ENCODE measurements around the gene PPP1R36.
"Not testable (repeated sequence)": the region's sequence is repeated elsewhere in the genome, so short reads cannot be mapped to it uniquely, and the experiment has no call there.

The PPP1R36 gene

DNA sequence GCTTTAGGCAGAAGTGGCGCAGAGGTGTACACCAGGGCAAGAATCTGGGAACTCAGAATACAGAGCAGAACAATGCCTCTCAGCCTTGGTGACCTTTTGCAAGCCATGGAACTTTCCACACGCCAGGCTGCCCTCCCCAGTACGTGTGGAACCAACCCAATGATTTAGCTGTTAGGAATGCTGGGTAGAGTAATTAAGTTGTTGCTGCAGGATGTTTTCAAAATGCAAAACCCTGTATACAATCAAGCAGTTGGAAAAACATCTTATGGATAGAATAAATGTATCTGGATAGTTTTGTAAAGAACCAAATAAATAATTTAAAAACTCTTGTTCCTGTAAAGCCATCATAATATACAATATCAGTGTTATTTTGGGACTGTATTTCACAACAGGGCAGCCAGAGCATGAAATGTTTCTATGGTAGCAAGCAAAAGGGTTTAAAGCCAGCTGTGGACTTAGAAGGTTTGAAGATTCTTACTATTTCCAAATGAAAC is 19.4 kb downstream of the PPP1R36 start:
- H3K4me1 Mint-ChIP-seq, result no peaks in the 10 kb centered on the region
- no peak overlapping the region for H3K4me3 Mint-ChIP-seq
- no peak for ATAC-seq (ENCODE audit: low read depth)
- no peaks in the 10 kb centered on the region for H3K9me3 Mint-ChIP-seq
- no peaks in the 10 kb centered on the region for H3K36me3 Mint-ChIP-seq
- no peak overlapping the region for H3K27ac Mint-ChIP-seq
- DNase-seq (ENCODE audit: low spot score in 2 of 2), result no peak
- peaks cover 4% of the 10 kb centered on the region for H3K27me3 Mint-ChIP-seq

- H3K4me3 Mint-ChIP-seq; H3K4me1 Mint-ChIP-seq; DNase-seq (ENCODE audit: low spot score in 2 of 2); H3K36me3 Mint-ChIP-seq; ATAC-seq (ENCODE audit: low read depth); H3K27ac Mint-ChIP-seq; H3K9me3 Mint-ChIP-seq; H3K27me3 Mint-ChIP-seq: not testable (repeated sequence)
These were observed 19.9 kb downstream of the PPP1R36 start for GRCh38 chr14:64569646-64570045.

DNA sequence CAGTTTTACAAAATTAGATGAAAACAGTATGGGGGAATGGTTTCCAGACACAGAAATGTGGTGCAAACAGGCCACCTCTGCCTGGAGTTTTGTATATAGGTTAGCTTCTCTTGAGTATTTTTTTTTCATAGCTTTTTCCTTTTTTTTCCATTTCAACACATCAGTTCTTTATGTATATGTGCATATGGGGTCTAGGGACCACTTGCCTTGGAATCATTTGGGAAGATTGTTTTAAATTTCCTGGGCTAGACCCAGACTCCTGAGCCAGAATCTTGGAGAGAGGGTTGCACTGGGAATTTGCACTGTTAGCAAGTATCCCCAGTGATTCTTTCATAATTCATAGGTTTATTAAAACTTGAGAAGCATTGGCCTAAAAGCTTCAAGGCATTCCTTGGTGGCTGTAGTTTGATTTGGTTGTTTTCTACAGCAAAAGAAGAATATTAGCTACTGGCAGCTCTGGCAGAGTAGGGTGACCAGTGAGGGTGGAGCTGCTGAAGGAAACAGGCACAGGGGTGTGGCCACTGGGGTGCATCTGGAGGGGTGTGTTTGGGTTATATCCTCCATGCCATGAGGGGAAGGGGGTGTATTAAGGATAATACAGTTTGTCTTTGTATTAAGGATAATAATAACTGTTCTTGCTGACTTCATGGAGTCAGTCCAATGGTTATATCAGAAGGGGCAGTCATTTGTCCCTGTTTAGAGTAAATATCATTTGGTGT is 22.8 kb downstream of the PPP1R36 start:
- Mint-ChIP-seq H3K4me1 (no peaks in the 10 kb centered on the region), H3K27ac (no peak overlapping the region), H3K9me3 (no peaks in the 10 kb centered on the region), H3K36me3 (no peaks in the 10 kb centered on the region), H3K4me3 (no peak overlapping the region), H3K27me3 (peaks cover 2% of the 10 kb centered on the region)
- no peak for ATAC-seq (ENCODE audit: low read depth)
- no peak for DNase-seq (ENCODE audit: low spot score in 2 of 2)

DNA sequence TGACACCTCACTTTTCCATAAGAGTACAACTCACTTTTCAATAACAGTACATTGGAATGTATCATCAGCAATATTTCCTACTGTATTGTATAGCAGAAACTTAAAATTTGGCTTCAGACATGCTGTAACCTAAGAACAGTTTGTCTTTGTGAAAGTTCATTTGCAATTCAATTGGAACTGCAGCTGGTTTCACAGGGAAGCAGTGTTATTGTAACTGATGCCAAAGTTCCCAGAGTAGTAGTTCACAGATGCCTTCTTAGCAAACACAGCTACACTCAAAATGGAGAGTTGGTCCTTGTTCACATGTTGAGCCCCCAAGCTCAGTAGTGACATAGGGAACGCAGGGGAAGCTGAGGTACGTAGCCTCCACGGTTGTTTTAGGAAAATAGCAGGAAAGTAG is 23.3 kb downstream of the PPP1R36 start:
- Mint-ChIP-seq H3K36me3 (no peaks in the 10 kb centered on the region), H3K4me1 (no peaks in the 10 kb centered on the region), H3K27ac (no peak overlapping the region), H3K27me3 (peaks cover 2% of the 10 kb centered on the region), H3K9me3 (no peaks in the 10 kb centered on the region), H3K4me3 (no peak overlapping the region)
- DNase-seq (ENCODE audit: low spot score in 2 of 2) (no peak), ATAC-seq (ENCODE audit: low read depth) (no peak)

GRCh38 chr14:64574371-64575107 is 24.8 kb downstream of the PPP1R36 start:
- Mint-ChIP-seq H3K27ac (no peak overlapping the region), H3K36me3 (no peaks in the 10 kb centered on the region), H3K27me3 (peaks cover 2% of the 10 kb centered on the region), H3K9me3 (no peaks in the 10 kb centered on the region), H3K4me3 (no peak overlapping the region), H3K4me1 (no peaks in the 10 kb centered on the region)
- no peak for DNase-seq (ENCODE audit: low spot score in 2 of 2)
- ATAC-seq (ENCODE audit: low read depth), result no peak

GRCh38 chr14:64577211-64577610 is 27.4 kb downstream of the PPP1R36 start:
- no peak overlapping the region for H3K27ac Mint-ChIP-seq
- no peaks in the 10 kb centered on the region for H3K27me3 Mint-ChIP-seq
- H3K4me1 Mint-ChIP-seq, result no peaks in the 10 kb centered on the region
- H3K36me3 Mint-ChIP-seq, result no peaks in the 10 kb centered on the region
- H3K9me3 Mint-ChIP-seq, result no peaks in the 10 kb centered on the region
- H3K4me3 Mint-ChIP-seq, result no peak overlapping the region
- DNase-seq (ENCODE audit: low spot score in 2 of 2), result no peak
- ATAC-seq (ENCODE audit: low read depth), result no peak

DNA sequence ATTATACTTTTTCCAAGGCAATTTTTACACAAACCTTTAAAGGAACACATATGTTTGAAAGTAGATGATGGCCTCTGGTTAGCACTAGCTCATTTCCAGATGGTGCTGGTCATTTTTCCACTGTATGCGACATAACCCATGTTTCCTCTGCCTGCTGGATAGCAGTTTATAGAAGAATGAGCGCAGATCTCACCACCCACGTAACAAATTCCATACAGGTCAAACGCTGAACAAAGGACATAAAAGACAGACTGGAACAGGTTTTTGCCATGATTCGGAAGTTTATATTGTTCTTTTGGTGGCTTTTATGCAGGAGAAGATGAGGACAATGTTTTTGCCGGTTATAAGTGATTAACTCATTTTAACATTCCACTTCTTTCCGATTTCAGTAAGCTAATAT is 30.7 kb downstream of the PPP1R36 start:
- Mint-ChIP-seq H3K36me3 (no peaks in the 10 kb centered on the region), H3K27me3 (no peaks in the 10 kb centered on the region), H3K27ac (no peak overlapping the region), H3K9me3 (no peaks in the 10 kb centered on the region), H3K4me1 (no peaks in the 10 kb centered on the region), H3K4me3 (no peak overlapping the region)
- no peak for ATAC-seq (ENCODE audit: low read depth)
- no peak for DNase-seq (ENCODE audit: low spot score in 2 of 2)

- Mint-ChIP-seq H3K4me3 (no peak overlapping the region), H3K36me3 (no peaks in the 10 kb centered on the region), H3K4me1 (no peaks in the 10 kb centered on the region), H3K27ac (no peak overlapping the region), H3K27me3 (no peaks in the 10 kb centered on the region), H3K9me3 (no peaks in the 10 kb centered on the region)
- no peak for ATAC-seq (ENCODE audit: low read depth)
- DNase-seq (ENCODE audit: low spot score in 2 of 2), result no peak
These were observed 31.6 kb downstream of the PPP1R36 start for GRCh38 chr14:64581363-64581762.

GRCh38 chr14:64581817-64582216 is 32.1 kb downstream of the PPP1R36 start:
- Mint-ChIP-seq H3K27me3 (no peaks in the 10 kb centered on the region), H3K4me1 (no peaks in the 10 kb centered on the region), H3K27ac (no peak overlapping the region), H3K36me3 (no peaks in the 10 kb centered on the region), H3K4me3 (no peak overlapping the region), H3K9me3 (no peaks in the 10 kb centered on the region)
- DNase-seq (ENCODE audit: low spot score in 2 of 2), result no peak
- ATAC-seq (ENCODE audit: low read depth), result no peak

DNA sequence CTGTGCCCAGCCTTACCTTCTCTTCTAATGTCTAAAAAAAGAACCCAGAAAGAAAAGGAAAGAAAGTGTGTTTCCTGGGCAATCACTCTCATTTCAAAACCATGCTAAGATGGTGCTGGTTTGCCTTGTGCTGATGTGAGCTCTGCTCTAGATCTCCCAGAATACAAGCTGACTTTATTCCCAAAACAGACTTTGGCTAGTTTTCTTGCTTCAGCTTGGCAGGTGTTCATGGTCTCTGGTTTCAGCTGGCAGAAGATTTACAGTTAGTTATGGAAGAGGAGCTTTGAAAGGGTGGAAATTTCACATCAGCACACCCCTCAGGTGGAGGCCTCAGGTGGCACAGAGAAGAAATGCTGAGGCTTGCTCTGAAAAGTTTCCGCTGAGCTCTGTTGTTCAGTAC is 34.4 kb downstream of the PPP1R36 start:
- Mint-ChIP-seq H3K4me3 (no peak overlapping the region), H3K36me3 (no peaks in the 10 kb centered on the region), H3K9me3 (no peaks in the 10 kb centered on the region), H3K27ac (no peak overlapping the region), H3K27me3 (no peaks in the 10 kb centered on the region), H3K4me1 (no peaks in the 10 kb centered on the region)
- ATAC-seq (ENCODE audit: low read depth) (no peak), DNase-seq (ENCODE audit: low spot score in 2 of 2) (no peak)

GRCh38 chr14:64591809-64592208 is 42.0 kb downstream of the PPP1R36 start:
- no peaks in the 10 kb centered on the region for H3K36me3 Mint-ChIP-seq
- no peak for DNase-seq (ENCODE audit: low spot score in 2 of 2)
- no peak for ATAC-seq (ENCODE audit: low read depth)

DNA sequence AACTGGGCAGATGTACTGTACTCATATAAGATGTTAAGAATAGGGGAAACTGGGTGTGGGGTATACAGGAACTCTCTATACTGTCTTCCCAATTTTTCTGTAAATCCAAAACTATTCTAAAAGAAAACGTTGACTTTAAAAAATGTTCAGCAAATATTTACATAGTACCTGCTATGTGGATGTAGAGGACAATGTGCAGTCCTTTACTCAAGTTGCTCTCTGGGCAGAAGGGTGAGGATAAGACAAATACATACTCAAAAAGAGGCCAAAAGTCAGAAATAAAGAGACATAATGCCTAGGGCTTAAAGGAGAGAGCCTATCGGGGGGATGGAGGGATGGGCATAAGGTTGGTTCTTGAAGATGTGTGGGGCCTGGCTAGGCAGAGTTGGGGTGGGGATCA is 44.7 kb downstream of the PPP1R36 start:
- Mint-ChIP-seq H3K27ac (no peak overlapping the region), H3K27me3 (peaks cover 2% of the 10 kb centered on the region), H3K4me3 (no peak overlapping the region), H3K4me1 (no peaks in the 10 kb centered on the region), H3K36me3 (no peaks in the 10 kb centered on the region), H3K9me3 (no peaks in the 10 kb centered on the region)
- ATAC-seq (ENCODE audit: low read depth), result no peak
- no peak for DNase-seq (ENCODE audit: low spot score in 2 of 2)

More at GRCh38 chr14:64591809-64592208, 42.0 kb downstream of the PPP1R36 start:
- H3K27ac Mint-ChIP-seq, result no peak overlapping the region
- H3K27me3 Mint-ChIP-seq, result no peaks in the 10 kb centered on the region
- H3K4me1 Mint-ChIP-seq, result no peaks in the 10 kb centered on the region
- no peaks in the 10 kb centered on the region for H3K9me3 Mint-ChIP-seq
- no peak overlapping the region for H3K4me3 Mint-ChIP-seq

DNA sequence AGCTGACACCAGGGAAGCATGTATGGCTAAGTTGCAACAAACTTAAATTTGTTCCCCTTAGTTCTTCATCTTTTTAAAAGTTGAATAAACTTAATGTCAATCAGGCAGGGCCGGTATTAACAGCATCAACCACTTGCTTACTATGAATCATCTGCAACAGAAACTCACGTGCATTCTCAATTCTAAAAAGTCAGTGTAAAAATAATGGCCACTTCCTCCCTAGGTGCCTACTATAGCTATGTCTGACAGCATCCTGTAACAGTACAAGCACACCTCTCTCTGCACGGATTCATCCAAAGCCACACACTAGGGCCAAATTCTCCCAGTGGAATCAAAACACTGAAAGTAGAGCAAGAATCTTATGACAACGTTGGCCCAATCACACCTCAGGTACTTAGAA is 48.6 kb downstream of the PPP1R36 start:
- H3K4me1 Mint-ChIP-seq, result no peaks in the 10 kb centered on the region
- ATAC-seq (ENCODE audit: low read depth), result no peak
- H3K36me3 Mint-ChIP-seq, result no peaks in the 10 kb centered on the region
- DNase-seq (ENCODE audit: low spot score in 2 of 2), result no peak
- H3K4me3 Mint-ChIP-seq, result no peak overlapping the region
- peaks cover 5% of the 10 kb centered on the region for H3K27me3 Mint-ChIP-seq
- H3K27ac Mint-ChIP-seq, result no peak overlapping the region
- H3K9me3 Mint-ChIP-seq, result peaks cover 1% of the 10 kb centered on the region

DNA sequence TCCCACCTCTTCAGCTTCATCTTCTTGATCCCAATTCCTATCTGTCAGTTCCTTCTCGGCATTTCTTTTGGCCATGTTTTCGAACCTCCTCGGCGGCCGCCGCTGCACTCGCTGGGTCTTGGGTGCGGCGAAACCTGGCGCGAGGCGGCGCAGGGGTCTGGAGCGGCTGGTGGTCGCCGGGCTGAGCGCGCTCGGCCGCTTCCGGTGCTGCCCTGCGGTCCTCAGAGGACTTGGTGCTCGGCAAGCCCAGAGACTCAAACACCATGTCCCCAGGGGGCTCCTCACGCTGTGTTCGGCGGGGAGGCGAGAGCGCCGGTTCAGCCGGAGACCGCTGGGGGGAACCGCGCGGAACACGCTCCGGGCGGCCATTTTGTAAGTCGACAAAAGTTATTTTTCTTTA is 51.8 kb downstream of the PPP1R36 start:
- H3K36me3 Mint-ChIP-seq, result no peaks in the 10 kb centered on the region
- H3K27me3 Mint-ChIP-seq, result peaks cover 15% of the 10 kb centered on the region
- ATAC-seq (ENCODE audit: low read depth), result no peak
- H3K27ac Mint-ChIP-seq, result no peak overlapping the region
- peaks cover 1% of the 10 kb centered on the region for H3K9me3 Mint-ChIP-seq
- no peak overlapping the region for H3K4me3 Mint-ChIP-seq
- H3K4me1 Mint-ChIP-seq, result no peaks in the 10 kb centered on the region
- no peak for DNase-seq (ENCODE audit: low spot score in 2 of 2)

GRCh38 chr14:64602826-64603225 is 53.1 kb downstream of the PPP1R36 start:
- DNase-seq (ENCODE audit: low spot score in 2 of 2) (no peak), ATAC-seq (ENCODE audit: low read depth) (no peak)
- peaks cover 17% of the 10 kb centered on the region for H3K27me3 Mint-ChIP-seq
- H3K4me3 Mint-ChIP-seq, result no peak overlapping the region
- no peaks in the 10 kb centered on the region for H3K36me3 Mint-ChIP-seq
- no peak overlapping the region for H3K27ac Mint-ChIP-seq
- H3K4me1 Mint-ChIP-seq, result no peaks in the 10 kb centered on the region
- peaks cover 1% of the 10 kb centered on the region for H3K9me3 Mint-ChIP-seq
